Ovary (tissue), 1 donor: ENCODE results near the gene COPS8.

ENCODE experiments used
- EP300 ChIP-seq: sonication (generic); formaldehyde crosslinking; IDR thresholded peaks from one replicate; pipeline ENCODE4 v1.6.1; 2017; ENCODE audit warnings: antibody characterized with exemption
- POLR2A ChIP-seq: fragments of 450-650 bp; IDR thresholded peaks from one replicate; pipeline ENCODE4 v1.6.1; 2017; ENCODE audit warnings: antibody characterized with exemption, mild to moderate bottlenecking, moderate library complexity

GRCh38 chr2:237149425-237149824, 63.7 kb downstream of the COPS8 start:
- TF ChIP-seq POLR2A: no peak
- no peak for TF ChIP-seq EP300
